Stimulated activated naive CD4-positive, alpha-beta T cell (primary cell): ENCODE measurements around the gene ST6GALNAC3.

Source experiments
- DNase-seq, 6 experiments: peaks; one replicate each; lab custom pipeline; 2025; lab: John Stamatoyannopoulos, UW

ST6GALNAC3 gene

GRCh38 chr1:76142771-76143540 lies 68.4 kb downstream of the ST6GALNAC3 start:
- no peak for DNase-seq

DNA sequence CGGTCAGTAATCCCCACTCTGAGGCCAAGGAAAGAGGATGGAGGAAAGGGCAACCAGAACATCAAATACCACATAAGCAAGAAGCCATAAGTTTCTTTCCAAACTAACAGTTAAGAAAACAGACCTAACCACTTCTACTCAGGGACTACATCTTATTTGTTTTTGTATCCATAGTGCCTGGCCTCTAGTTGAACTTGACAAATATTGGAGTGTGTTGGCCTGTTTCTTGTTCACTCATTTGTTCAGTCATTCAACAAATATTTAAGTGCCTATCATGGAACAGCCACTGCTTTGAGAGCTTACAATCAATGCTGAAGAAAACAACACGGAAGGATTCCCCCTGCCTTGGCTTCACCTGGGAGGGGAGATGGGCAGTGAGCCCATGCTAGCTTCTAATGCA lies 69.7 kb downstream of the ST6GALNAC3 start:
- DNase-seq = no peak

GRCh38 chr1:76145332-76145731 lies 70.8 kb downstream of the ST6GALNAC3 start:
- no peak for DNase-seq

GRCh38 chr1:76146184-76146583 lies 71.6 kb downstream of the ST6GALNAC3 start:
- DNase-seq = no peak

DNA sequence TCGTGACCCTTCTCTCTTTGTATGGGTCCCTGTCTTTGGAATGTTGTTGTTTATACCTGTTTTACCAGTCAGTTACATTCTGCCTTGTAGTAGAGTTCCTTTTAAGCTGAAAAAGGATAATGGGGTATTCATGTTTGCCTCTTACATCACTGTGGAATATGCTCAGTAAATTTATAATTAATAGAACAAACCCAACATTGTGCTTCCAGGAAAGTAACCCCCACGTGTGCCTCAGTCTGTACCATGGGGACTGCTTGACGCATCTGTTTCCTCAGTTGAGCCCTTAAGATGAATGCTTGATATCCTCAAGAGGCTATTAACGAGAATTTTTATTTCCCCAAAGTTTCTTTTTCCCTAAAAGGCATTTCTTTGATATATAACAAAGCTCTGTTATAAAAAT lies 73.4 kb downstream of the ST6GALNAC3 start:
- DNase-seq = no peak

DNA sequence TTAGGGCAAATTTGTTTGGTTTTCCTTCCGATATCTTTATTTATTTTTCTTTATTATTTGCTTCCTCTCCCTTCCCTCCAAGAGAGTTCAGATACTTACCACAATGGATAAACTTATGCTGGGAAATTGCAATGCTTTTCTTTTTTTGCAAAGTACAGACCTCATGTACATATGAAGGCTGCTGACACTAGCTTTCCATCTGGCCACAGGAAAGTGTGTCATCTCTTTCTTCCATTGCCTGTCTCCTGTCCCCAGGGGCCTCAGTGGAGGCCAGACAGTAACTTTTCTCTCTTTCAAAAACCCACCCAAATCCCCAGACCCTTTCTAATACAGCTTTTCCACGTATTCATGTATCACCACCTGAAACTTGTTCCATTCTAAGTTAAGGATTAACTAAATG lies 73.9 kb downstream of the ST6GALNAC3 start:
- DNase-seq = no peak

DNA sequence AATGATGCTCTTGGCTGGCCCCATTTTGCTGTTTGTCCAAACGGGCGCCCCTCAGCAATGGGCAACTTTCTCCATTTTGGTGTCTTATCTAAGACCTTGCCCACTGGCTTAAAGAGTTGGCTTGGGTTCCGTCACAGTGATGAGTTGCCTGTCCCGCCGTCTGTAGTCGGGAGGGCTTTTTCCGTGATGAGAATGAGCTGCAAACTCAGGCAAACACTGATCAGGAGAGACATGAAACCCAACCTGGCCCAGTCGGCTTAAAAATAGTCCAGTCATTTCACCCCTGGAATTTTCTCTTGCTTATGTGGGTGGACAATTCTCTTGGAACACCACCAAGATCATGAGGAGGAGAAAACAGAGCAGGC lies 79.3 kb downstream of the ST6GALNAC3 start:
- peak in 1 of 6 experiments; percentile 15 for DNase-seq

DNA sequence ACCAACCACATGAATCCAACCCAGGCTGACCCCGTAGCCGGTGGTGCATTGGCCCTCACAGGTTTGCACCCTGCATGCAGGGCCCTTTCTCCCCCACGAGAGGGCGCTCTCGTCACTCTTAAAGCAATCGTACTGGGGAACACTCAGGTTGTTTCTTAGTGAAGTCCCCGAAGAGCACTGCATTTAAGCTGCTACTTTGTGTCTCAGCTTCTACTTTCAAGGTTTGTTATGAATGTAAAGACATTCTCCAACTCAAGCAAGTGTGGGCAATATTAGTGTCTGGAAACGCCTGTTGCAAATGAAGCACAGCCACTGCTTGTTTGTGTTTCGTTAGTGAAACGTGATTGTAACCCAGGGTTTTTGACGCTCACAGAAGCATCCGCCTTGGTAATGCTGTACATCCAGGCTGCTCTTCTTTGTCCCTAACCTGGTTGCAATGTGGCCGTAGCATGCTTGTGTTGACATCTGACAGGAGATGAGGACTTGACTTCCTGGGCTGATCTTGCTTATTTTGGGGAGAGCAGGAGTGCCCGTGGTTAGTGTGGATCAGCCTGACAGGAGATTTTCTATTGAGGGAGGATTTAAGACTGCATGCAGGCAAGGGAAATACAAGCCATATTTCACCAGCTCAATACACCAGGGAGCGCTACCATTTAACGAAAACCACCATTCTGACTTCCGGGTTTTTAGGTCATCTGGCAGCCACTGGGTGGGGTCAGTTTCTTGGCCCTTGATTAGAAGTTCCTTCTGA lies 79.8 kb downstream of the ST6GALNAC3 start:
- DNase-seq = peak; percentile 56 to 92 (median 74)

- DNase-seq = no peak
Observed at GRCh38 chr1:76156987-76157386, 82.4 kb downstream of the ST6GALNAC3 start.

DNA sequence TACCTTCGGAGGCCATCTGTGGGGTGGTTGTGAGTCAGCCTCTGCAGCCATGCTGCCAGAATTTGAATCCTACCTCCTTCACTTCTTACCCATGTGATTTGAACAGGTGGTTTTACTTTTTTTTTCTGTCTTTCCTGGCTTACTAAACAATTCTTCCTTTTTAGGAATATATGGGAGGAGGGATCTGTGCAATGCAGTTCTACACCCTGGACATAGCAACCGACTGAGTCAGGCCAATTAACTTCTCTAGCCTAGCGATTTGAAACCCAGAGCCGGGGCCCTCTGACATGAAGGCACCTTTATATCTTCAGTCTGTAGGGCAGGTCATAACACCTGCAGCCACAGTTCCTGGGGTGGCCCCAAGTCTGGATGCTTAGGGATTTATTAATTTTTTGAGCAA lies 83.6 kb downstream of the ST6GALNAC3 start:
- DNase-seq = no peak

DNA sequence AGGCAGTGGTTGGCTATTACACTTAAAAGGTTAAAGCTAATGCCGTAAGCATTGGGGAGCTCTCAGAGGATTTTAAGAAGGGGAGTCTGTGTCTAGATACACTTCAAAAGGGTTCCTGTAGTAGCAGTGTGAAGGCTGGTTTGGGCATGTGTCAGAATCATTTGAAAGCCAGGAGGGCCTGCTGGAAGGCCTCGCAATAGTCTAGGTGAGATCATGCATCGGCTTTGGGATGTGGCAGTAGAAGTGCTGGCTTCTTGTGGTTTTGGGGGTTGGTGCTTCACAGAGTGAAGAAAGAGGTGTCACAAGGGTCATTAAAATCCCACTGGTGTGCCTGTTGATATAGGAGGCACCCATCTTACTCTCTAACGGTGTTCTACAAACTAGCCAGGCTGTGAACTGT lies 85.7 kb downstream of the ST6GALNAC3 start:
- DNase-seq = no peak

- no peak for DNase-seq
Observed at GRCh38 chr1:76161451-76161850, 86.9 kb downstream of the ST6GALNAC3 start.

DNA sequence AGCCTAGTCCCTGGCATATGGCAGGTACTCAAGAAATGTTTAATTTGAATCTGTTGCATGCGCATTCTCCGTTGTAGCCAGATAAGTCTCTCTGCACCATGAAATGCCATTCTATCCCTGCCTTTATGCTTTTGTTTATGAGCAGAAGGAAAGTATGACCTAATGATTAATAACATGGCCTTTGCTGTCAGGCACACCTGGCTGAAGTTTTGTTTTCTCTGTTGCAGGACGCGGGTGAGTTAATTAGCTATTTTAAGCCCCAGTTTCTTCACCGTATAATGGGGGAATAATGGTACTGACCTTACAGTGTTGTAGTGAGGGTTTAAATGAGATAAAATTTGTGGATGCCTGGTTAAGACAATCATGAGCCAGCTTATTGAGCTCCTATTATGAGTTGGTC lies 87.7 kb downstream of the ST6GALNAC3 start:
- no peak for DNase-seq

GRCh38 chr1:76164165-76164564 lies 89.6 kb downstream of the ST6GALNAC3 start:
- DNase-seq = no peak

GRCh38 chr1:76170084-76170483 lies 95.5 kb downstream of the ST6GALNAC3 start:
- no peak for DNase-seq

DNA sequence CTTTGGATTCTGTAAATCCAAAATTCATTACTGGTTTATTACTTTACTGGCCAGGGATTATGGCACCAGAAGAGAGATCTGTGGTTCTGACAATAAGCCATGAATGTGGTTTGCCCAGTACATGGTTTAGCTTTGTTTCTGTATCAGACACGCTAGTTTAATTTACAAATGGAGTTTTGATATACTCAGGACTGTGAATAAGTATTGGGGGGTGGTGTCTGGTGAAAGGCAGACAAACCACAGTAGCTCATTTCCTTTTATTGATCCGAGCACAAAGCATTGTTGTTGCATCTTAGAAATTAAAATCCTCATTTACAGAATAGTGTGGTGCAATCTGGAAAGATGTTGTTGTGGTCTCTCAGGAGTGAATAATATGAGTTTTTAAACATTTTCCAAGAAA lies 96.0 kb downstream of the ST6GALNAC3 start:
- DNase-seq = peak in 1 of 6 experiments; percentile 3

- DNase-seq = no peak
Observed at GRCh38 chr1:76176000-76176399, 101.5 kb downstream of the ST6GALNAC3 start.

DNA sequence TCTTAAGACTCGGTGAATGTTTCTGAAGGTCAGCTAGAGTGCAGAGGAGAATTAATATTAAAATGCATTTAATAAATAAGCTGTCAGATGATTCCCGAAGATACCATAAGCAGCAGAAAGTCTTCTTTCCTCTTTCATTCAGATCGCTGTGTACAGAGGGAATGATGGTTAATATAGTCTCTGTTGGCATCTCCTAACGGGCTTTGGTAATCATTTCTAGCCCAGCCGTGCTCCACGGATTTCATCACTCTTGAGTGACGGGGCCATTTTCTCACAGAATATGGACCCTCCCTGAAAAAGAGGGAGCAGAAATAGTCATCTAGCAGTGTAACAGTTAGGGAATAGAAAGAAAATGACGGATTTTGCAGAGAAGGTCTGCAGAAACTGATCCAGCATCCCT lies 103.1 kb downstream of the ST6GALNAC3 start:
- no peak for DNase-seq

DNA sequence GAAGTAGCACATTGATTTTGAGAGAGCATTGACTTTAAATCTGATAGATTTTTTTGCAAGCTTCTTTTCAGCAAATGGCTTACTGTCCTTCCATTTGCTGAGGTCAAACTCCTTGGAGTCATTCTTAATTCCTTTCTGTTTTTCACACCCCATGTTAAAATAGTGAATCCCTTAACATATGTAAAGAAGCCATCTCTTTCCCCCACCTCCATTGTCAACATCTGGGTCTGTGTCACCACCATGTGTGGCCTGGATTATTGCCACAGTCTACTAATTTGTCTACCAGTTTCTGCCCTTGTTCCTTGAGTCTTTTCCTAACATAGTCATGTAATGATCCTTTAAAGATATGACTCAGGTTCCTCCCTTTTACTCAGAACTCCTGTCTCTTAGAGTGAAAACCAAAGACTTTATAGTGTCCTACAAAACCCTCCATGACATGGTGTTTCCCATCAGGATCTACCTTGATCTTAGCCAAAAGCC lies 104.7 kb downstream of the ST6GALNAC3 start:
- DNase-seq = no peak

- no peak for DNase-seq
Observed at GRCh38 chr1:76185207-76185606, 110.7 kb downstream of the ST6GALNAC3 start.

DNA sequence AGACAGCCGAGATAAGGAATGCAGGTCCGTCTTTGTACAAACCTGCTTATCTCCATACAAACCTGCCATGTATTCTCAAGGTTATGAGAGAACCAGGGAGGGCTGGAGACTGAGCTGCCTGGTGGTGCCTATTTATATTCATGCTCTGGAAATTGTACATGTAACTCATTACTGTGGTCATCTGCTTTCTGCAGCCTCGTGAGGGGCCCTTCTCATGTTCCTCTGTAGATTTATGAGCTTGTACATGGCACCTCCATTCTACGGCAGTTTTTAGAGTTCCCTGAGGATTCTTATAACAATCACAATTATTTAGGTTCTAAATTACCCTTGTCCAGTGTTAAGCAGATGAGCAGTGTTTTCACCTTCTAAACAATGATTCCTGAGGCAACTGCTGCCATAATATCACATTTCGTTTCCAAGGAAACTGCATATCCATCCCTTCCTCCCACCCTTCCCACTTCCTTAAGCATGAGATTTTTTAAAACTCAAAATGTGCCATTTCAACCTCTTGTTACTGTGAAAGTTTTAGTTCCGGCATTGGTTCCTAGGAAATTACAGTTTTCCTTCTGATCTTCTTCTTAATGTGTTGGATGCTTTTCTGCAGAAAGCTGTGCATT lies 112.1 kb downstream of the ST6GALNAC3 start:
- DNase-seq = no peak

GRCh38 chr1:76187436-76187835 lies 112.9 kb downstream of the ST6GALNAC3 start:
- no peak for DNase-seq

GRCh38 chr1:76189310-76189709 lies 114.8 kb downstream of the ST6GALNAC3 start:
- no peak for DNase-seq
